H9 (cell line): ENCODE measurements around the gene C17orf50. TPM values are rescaled to one million over a fixed set of nuclear protein-coding genes. Genes with fewer than 3 reads are reported as not detected.

Experiments
- DNase-seq: peaks from one replicate; pipeline ENCODE4 v3.0.0-alpha.2; 2017
- H2AFZ ChIP-seq: one replicate; pipeline ENCODE4 v1.6.1; 2013; ENCODE audit warnings: mild to moderate bottlenecking, low read length, control low read depth, moderate library complexity
- H2AK5ac ChIP-seq: 2 replicates; pipeline ENCODE4 v1.6.1; 2013; ENCODE audit warnings: low read length, control low read depth, mixed read lengths; ENCODE audit not compliant: insufficient read length
- H2BK120ac ChIP-seq: one replicate; pipeline ENCODE4 v1.6.1; 2013; ENCODE audit warnings: low read depth, mild to moderate bottlenecking, low read length, control low read depth, inconsistent platforms; ENCODE audit not compliant: poor library complexity, severe bottlenecking
- H2BK12ac ChIP-seq: 2 replicates; pipeline ENCODE4 v1.6.1; 2013; ENCODE audit warnings: low read length, control low read depth, mixed read lengths, low read depth; ENCODE audit not compliant: insufficient read length
- H2BK15ac ChIP-seq: 2 replicates; pipeline ENCODE4 v1.6.1; 2013; ENCODE audit warnings: low read depth, low read length, control low read depth
- H2BK20ac ChIP-seq: one replicate; pipeline ENCODE4 v1.6.1; 2013; ENCODE audit warnings: low read depth, mild to moderate bottlenecking, low read length, control low read depth, inconsistent platforms; ENCODE audit not compliant: poor library complexity, severe bottlenecking
- H2BK5ac ChIP-seq: 2 replicates; pipeline ENCODE4 v1.6.1; 2013; ENCODE audit warnings: low read length, control low read depth, mixed read lengths; ENCODE audit not compliant: insufficient read length
- H3K14ac ChIP-seq: 2 replicates; pipeline ENCODE4 v1.6.1; 2013; ENCODE audit warnings: low read length, control low read depth; ENCODE audit not compliant: insufficient read depth
- H3K18ac ChIP-seq: 2 replicates; pipeline ENCODE4 v1.6.1; 2013; ENCODE audit warnings: low read depth, mild to moderate bottlenecking, mixed read lengths, low read length, control low read depth; ENCODE audit not compliant: insufficient read length
- H3K23ac ChIP-seq: 2 replicates; pipeline ENCODE4 v1.6.1; 2013; ENCODE audit warnings: low read length, control low read depth, mixed read lengths, low read depth; ENCODE audit not compliant: insufficient read length
- H3K23me2 ChIP-seq: 2 replicates; pipeline ENCODE4 v1.6.1; 2013; ENCODE audit warnings: low read depth, mild to moderate bottlenecking, mixed read lengths, low read length, control low read depth; ENCODE audit not compliant: insufficient read length, poor library complexity, severe bottlenecking
- H3K27ac ChIP-seq: 2 replicates; pipeline ENCODE4 v1.5.1; 2013; ENCODE audit warnings: low read length, control low read depth, mixed read lengths, low read depth; ENCODE audit not compliant: insufficient read length
- H3K27me3 ChIP-seq: 2 replicates; pipeline ENCODE4 v1.6.1; 2013; ENCODE audit warnings: low read length, control low read depth, inconsistent platforms; ENCODE audit not compliant: insufficient read depth
- H3K4ac ChIP-seq: 2 replicates; pipeline ENCODE4 v1.6.1; 2013; ENCODE audit warnings: low read depth, mild to moderate bottlenecking, control low read depth, inconsistent platforms, low read length, moderate library complexity
- H3K4me1 ChIP-seq: 2 replicates; pipeline ENCODE4 v1.6.1; 2013; ENCODE audit warnings: low read length, control low read depth, inconsistent platforms; ENCODE audit not compliant: insufficient read depth
- H3K4me2 ChIP-seq: 2 replicates; pipeline ENCODE4 v1.6.1; 2013; ENCODE audit warnings: low read length, control low read depth, mixed read lengths; ENCODE audit not compliant: insufficient read length, insufficient read depth
- H3K56ac ChIP-seq: 2 replicates; pipeline ENCODE4 v1.6.1; 2013; ENCODE audit warnings: low read depth, mild to moderate bottlenecking, mixed read lengths, low read length, control low read depth; ENCODE audit not compliant: insufficient read length
- H3K79me1 ChIP-seq: 2 replicates; pipeline ENCODE4 v1.6.1; 2013; ENCODE audit warnings: low read depth, mild to moderate bottlenecking, moderate library complexity, low read length, control low read depth, inconsistent platforms; ENCODE audit not compliant: insufficient read depth, poor library complexity, severe bottlenecking
- H3K79me2 ChIP-seq: 2 replicates; pipeline ENCODE4 v1.6.1; 2013; ENCODE audit warnings: low read length, control low read depth, inconsistent platforms; ENCODE audit not compliant: insufficient read depth
- H3K9ac ChIP-seq: 2 replicates; pipeline ENCODE4 v1.6.1; 2013; ENCODE audit warnings: low read length, control low read depth, mixed read lengths; ENCODE audit not compliant: insufficient read length; ENCODE audit errors: extremely low read depth
- H3K9me3 ChIP-seq: one replicate; pipeline ENCODE4 v1.6.1; 2013; ENCODE audit warnings: low read depth, low read length, inconsistent platforms; ENCODE audit not compliant: control insufficient read depth
- H3T11ph ChIP-seq: one replicate; pipeline ENCODE4 v1.6.1; 2013; ENCODE audit warnings: mild to moderate bottlenecking, low read length, control low read depth, inconsistent platforms
- H4K20me1 ChIP-seq: one replicate; pipeline ENCODE4 v1.6.1; 2013; ENCODE audit not compliant: control insufficient read depth, insufficient read length, insufficient read depth
- H4K5ac ChIP-seq: 2 replicates; pipeline ENCODE4 v1.6.1; 2013; ENCODE audit warnings: low read depth, mild to moderate bottlenecking, mixed read lengths, low read length, control low read depth; ENCODE audit not compliant: insufficient read length
- H4K8ac ChIP-seq: replicated peaks from 2 replicates; pipeline ENCODE4 v1.6.1; 2013; ENCODE audit warnings: low read length, control low read depth, mixed read lengths, low read depth; ENCODE audit not compliant: insufficient read length
- H4K91ac ChIP-seq: 2 replicates; pipeline ENCODE4 v1.6.1; 2013; ENCODE audit warnings: low read depth, mild to moderate bottlenecking, moderate library complexity, mixed read lengths, low read length, control low read depth; ENCODE audit not compliant: insufficient read length
- H3K27ac Mint-ChIP-seq, 3 experiments: 2 replicates in 2 of 3; 3 replicates in 1 of 3; pipeline ENCODE4 v1.8.0; 2020 to 2021; ENCODE audit warnings: mixed read lengths in 3 of 3, mild to moderate bottlenecking in 1 of 3, moderate library complexity in 1 of 3
- H3K27me3 Mint-ChIP-seq: 2 replicates; pipeline ENCODE4 v1.8.0; 2021; ENCODE audit warnings: low read depth, mild to moderate bottlenecking, moderate library complexity, mixed read lengths
- H3K36me3 Mint-ChIP-seq, 3 experiments: 2 replicates in 2 of 3; 3 replicates in 1 of 3; pipeline ENCODE4 v1.8.0; 2020 to 2021; ENCODE audit warnings: low read depth in 3 of 3, mixed read lengths in 3 of 3; ENCODE audit not compliant: insufficient read depth in 1 of 3
- H3K4me1 Mint-ChIP-seq, 2 experiments: 2 replicates each; pipeline ENCODE4 v1.8.0; 2020; ENCODE audit warnings: mixed read lengths in 2 of 2
- H3K4me3 Mint-ChIP-seq, 2 experiments: 2 replicates in 1 of 2; 3 replicates in 1 of 2; pipeline ENCODE4 v1.8.0; 2020 to 2021; ENCODE audit warnings: mild to moderate bottlenecking in 2 of 2, mixed read lengths in 2 of 2, moderate library complexity in 1 of 2
- H3K9me3 Mint-ChIP-seq, 2 experiments: 2 replicates in 1 of 2; 3 replicates in 1 of 2; pipeline ENCODE4 v1.8.0; 2020; ENCODE audit warnings: mild to moderate bottlenecking in 2 of 2, mixed read lengths in 2 of 2, moderate library complexity in 1 of 2
- CTCF ChIP-seq: fragments of 200-600 bp; sonication (generic); conservative IDR thresholded peaks from 3 replicates; pipeline ENCODE4 v1.8.0; 2021; ENCODE audit warnings: antibody characterized with exemption, mild to moderate bottlenecking
- WGBS: extraction: QIAGEN DNeasy Blood & Tissue Kit; methylation state at CpG from one replicate; pipeline ENCODE4 v1.1.7; 2013; ENCODE audit warnings: missing lambda C conversion rate, low lambda C conversion rate, mixed read lengths; ENCODE audit not compliant: insufficient read length; ENCODE audit errors: extremely low coverage; 5-methylcytosine and 5-hydroxymethylcytosine counted together
- total RNA-seq: library from RNA; stranded (reverse); gene quantifications from 2 replicates; pipeline ENCODE4 v1.2.1, GENCODE V29; 2021

C17orf50 gene
- total RNA-seq, 1 experiment from 2014 or later, result not detected

DNA sequence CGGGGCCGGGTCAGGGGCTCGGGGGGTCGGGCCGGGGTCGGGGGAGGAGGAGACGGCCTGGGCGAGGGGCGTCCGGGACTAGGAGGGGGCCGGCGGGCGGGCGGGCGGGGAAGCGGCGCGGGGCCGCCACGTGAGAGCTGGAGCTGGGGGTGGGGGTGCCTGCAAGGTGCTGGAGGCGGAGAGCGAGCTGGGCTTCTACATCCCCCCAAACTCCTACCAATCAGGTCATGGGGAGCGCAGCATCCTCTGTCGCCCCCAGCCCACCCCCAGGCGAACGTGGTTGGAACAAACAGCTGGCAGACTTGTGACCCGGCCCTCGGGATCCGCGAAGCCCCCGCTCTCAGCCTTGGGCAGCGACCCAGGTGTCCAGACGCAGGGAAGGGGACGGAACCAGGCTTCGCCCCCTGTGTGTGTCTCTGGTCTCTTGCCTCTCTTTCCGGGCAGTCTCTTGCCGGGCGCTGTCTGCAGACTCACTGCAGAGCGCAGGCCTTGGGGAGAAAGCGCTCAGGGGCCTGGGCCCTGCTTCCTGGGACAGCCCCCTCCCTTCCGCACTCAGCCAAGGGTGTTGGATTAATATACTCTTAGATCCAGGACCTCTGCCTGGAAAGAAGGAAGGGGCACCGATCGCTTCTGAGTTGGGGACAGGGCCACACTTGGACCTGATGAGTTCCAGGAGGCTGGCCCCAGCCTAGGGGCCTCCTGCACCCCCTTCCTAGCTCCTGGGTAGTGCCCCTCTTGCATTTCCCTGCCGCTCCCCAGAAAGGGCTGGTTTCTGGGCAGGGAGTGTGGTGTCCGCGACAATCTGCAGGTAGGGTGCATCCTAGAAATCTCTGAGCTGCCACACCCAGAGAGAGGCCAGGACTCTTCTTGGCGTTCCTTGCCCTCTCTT is 28.5 kb upstream of the C17orf50 start:
- Histone ChIP-seq H3K23ac (no peak overlapping the region), H4K5ac (no peak overlapping the region), H2BK20ac (no peak overlapping the region), H2AK5ac (no peak overlapping the region), H3K79me2 (no peaks in the 10 kb centered on the region), H2BK5ac (no peak overlapping the region), H4K20me1 (no peaks in the 10 kb centered on the region), H3K9me3 (no peaks in the 10 kb centered on the region), H3K79me1 (no peaks in the 10 kb centered on the region), H3K27ac (no peak overlapping the region), H2BK15ac (no peak overlapping the region), H3K18ac (no peak overlapping the region), H3K27me3 (no peaks in the 10 kb centered on the region), H4K8ac (no peak overlapping the region), H3K14ac (no peak overlapping the region), H3K56ac (no peak overlapping the region), H3K9ac (peak overlapping the region; percentile 26), H2AFZ (no peak overlapping the region), H3T11ph (no peak overlapping the region), H2BK12ac (no peak overlapping the region), H3K4ac (no peak overlapping the region), H3K4me1 (peaks cover 3% of the 10 kb centered on the region; the same call in 1 of the 2 replicates), H2BK120ac (no peak overlapping the region), H4K91ac (no peak overlapping the region), H3K23me2 (peaks cover 6% of the 10 kb centered on the region), H3K4me2 (peak overlapping the region; percentile 70)
- Mint-ChIP-seq H3K27ac (no peak overlapping the region), H3K4me3 (peak overlapping the region; percentile 81 to 92), H3K4me1 (peaks cover 29 to 40% of the 10 kb centered on the region in 2 experiments), H3K9me3 (no peaks in the 10 kb centered on the region), H3K27me3 (peaks cover 28% of the 10 kb centered on the region), H3K36me3 (no peaks in the 10 kb centered on the region; a peak in 1 of 7 replicates)
- peak; percentile 56 for DNase-seq
- TF ChIP-seq CTCF, result no peak
- no CpG with 5 or more reads among the region's 47 CpGs for WGBS
